DMS79 (cell line): ENCODE results near the gene HLA-G.
"Not testable (repeated sequence)": the region's sequence is repeated elsewhere in the genome, so short reads cannot be mapped to it uniquely, and the experiment has no call there.

Experiments used
- DNase-seq: peaks from one replicate; lab custom pipeline; 2025; lab: John Stamatoyannopoulos, UW

HLA-G gene

GRCh38 chr6:29827579-29828470 is at the start of gene HLA-G:
HLA-G (plus strand) TSS chr6:29827825; CDS start chr6:29827845, 20 bp downstream.
- no peak for DNase-seq

- not testable (repeated sequence) for DNase-seq
Measured at GRCh38 chr6:29780019-29780698, 47.5 kb upstream of the HLA-G start.

DNA sequence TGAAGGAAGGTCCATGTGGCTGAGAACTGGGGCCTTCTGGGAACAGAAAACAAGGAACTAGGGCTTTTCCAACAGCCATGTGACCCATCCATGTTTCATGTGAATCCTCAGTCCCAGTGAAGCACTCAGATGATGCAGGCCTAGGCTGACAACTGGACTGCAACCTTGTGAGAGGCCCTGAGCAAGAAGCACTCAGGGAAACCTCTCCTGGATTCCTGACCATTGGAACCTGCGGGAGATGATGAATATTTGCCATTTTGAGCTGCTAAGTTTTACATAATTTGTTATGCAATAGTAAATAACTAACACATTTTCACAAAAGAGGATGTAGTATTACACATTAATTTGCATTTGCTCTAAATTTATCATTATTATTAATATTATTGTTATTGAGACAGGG is 38.4 kb upstream of the HLA-G start:
- DNase-seq: no peak

GRCh38 chr6:29790626-29791025 is 37.0 kb upstream of the HLA-G start:
- DNase-seq: no peak

DNA sequence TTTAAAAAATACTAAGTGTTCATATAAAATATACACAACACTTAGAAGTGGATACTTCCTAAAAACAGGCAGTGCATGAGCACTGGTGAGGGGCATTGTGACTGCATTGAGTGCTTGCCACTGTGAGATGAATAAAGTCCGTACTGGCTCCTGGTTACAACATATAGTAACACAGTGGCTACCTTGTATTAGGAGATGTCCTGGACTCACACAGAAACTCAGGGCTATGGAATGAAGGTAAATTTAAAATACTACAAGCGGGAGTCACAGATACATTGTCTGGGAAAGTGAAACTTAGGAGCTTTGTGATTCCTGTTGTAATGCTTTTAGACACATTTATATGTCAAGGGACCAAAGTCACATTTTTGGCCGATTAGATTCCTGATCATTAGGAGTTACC is 36.5 kb upstream of the HLA-G start:
- no peak for DNase-seq

DNA sequence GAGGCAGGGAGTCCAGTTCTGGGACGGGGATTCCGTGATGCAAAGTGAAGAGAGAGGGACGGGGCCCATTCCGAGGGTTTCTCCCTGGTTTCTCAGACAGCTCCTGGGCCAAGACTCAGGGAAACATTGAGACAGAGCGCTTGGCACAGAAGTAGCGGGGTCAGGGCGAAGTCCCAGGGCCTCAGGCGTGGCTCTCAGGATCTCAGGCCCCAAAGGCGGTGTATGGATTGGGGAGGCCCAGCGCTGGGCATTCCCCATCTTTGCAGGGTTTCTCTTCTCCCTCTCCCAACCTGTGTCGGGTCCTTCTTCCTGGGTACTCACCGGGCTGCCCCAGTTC is 35.9 kb upstream of the HLA-G start:
- DNase-seq: no peak

DNA sequence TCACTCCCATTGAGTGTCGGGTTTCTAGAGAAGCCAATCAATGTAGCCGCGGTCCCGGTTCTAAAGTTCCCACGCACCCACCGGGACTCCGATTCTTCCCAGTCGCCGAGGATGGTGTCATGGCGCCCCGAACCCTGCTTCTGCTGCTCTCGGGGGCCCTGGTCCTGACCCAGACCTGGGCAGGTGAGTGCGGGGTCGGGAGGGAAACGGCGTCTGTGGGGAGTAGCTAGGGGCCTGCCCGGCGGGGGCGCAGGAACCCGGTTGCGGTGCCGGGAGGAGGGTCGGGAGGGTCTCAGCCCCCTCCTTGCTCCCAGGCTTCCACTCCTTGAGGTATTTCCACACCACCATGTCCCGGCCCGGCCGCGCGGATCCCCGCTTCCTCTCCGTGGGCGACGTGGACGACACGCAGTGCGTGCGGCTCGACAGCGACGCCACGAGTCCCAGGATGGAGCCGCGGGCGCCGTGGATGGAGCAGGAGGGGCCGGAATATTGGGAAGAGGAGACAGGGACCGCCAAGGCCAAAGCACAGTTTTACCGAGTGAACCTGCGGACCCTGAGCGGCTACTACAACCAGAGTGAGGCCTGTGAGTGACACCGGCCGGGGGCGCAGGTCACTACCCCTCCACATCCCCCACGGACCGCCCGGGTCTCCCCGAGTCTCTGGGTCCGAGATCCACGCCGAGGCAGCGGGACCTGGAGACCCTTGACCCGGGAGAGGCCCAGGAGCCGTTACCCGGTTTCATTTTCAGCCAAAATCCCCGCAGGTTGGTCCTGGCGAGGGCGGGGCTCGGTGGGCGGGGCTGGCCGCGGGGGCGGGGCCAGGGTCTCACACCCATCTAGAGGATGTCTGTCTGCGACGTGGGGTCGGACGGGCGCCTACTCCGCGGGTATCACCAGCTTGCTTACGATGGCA is 35.2 kb upstream of the HLA-G start:
- DNase-seq: no peak

DNA sequence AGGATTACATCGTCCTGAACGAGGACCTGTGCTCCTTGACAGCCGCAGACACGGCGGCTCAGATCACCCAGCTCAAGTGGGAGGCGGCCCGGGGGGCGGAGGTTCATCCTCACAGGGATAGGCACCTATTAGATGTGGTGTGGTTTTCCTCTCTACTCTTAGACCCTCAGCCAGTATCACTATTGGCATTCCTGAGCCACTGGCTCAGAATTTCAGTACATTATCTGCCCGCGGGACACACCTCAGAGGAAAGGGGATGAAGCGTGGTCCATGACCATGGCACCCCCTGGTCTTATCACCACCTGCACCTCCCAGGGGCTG is 34.6 kb upstream of the HLA-G start:
- DNase-seq: no peak

- DNase-seq: no peak
Measured at GRCh38 chr6:29793796-29794195, 33.8 kb upstream of the HLA-G start.

DNA sequence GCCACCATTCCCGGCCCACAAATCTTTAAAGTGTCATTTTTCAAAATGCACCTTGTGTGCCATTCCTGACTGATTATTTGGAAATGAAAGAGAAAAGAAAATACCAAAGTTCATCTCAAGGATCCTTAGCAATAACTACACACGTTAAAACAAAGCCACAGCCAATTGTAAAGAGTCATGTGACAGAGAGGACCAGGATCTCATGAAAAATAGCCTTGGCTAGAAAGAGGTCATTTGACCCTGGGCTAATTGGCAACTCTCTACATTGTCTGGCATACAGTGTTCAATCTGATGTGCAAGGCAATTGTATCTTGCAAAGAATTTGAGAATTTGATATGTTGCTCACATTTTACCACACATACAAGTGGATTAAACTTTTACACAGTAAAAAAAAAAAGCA is 31.6 kb upstream of the HLA-G start:
- DNase-seq: no peak

- no peak for DNase-seq
Measured at GRCh38 chr6:29797135-29797534, 30.5 kb upstream of the HLA-G start.

- no peak for DNase-seq
Measured at GRCh38 chr6:29797966-29798365, 29.7 kb upstream of the HLA-G start.

DNA sequence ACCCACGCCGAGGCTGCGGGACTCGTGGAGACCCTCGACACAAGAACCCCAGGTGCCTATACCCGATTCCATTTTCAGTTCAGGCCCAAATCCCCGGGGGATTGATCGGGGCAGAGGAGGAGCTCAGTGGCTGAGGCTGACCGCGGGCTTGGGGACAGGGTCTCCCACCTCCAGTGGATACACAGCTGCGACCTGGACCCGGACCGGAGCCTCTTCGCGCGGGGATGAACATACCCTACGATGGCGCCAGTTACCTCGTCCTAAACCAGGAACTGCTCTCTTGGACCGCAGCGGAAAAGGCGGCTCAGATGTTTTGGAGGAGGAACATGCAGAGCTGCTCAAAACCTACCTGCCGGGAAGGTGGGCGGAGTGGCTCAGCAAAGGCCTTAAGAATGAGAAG is 27.4 kb upstream of the HLA-G start:
- no peak for DNase-seq

GRCh38 chr6:29806387-29806786 is 21.2 kb upstream of the HLA-G start:
- DNase-seq: no peak

DNA sequence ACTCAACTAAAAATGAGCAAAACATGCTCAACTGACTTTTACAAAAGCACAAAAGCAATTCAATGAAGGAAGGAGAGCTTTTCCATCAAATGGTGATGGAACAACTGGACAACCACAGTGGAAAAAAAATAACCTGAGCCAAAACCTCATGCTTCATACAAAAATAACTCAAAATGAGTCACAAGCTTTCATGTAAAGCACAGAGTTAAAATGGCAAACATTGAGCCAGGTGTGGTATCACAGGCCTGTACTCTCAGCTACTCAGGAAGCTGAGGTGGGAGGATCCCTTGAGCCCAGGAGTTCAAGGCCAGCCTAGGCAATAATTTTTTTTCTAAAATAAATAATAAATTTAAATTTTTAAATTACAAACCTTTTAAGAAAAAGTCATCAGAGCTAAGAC is 18.4 kb upstream of the HLA-G start:
- DNase-seq: no peak

- DNase-seq: no peak
Measured at GRCh38 chr6:29810371-29810770, 17.3 kb upstream of the HLA-G start.

GRCh38 chr6:29811377-29811776 is 16.2 kb upstream of the HLA-G start:
- no peak for DNase-seq

- DNase-seq: no peak
Measured at GRCh38 chr6:29813066-29813465, 14.6 kb upstream of the HLA-G start.

DNA sequence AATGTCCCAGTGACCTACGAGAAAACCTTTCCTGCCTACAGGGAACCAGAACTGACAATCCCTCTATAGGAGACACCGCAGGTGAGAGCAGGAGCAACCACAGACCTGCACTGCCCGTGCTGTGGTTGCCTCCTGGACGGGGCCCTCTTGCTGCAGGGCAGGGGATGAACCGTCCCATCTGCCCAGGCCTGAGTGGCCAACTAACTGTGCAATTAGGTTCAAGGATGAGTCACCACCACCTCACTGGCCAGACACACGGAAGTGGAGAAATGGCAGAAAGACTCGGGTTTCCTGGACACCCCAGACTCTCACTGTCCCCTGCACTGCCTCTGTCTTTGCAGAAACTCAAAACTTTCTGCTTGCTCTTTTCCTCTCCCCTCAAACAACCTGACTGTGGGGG is 13.8 kb upstream of the HLA-G start:
- DNase-seq: no peak

- DNase-seq: no peak
Measured at GRCh38 chr6:29814379-29815117, 13.1 kb upstream of the HLA-G start.

GRCh38 chr6:29815118-29815750 is 12.4 kb upstream of the HLA-G start:
- DNase-seq: no peak

DNA sequence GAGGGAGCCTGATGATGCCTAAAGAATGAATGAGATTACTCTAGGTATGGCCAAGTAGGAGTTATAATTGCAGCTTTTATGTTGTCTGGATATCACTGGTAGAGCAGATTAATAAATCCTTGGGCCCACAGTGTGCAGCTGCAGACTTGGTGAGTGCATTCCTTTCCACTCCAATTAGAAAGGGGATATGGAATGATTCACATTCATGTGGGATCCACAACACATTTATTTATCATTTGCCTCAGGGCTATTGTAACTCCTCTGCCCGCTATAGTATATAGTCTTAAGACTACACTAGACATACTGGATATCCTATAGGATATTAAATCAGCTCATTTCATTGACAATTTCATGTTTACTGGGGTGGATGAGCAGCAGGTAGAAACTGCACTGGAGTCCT is 11.6 kb upstream of the HLA-G start:
- DNase-seq: no peak
